ENCODE measurements around the gene COL18A1. TPM values are rescaled to one million over a fixed set of nuclear protein-coding genes. Genes with fewer than 3 reads are reported as not detected.

The COL18A1 gene
- total RNA-seq, 1 experiment from 2014 or later: 3.4 TPM

DNA sequence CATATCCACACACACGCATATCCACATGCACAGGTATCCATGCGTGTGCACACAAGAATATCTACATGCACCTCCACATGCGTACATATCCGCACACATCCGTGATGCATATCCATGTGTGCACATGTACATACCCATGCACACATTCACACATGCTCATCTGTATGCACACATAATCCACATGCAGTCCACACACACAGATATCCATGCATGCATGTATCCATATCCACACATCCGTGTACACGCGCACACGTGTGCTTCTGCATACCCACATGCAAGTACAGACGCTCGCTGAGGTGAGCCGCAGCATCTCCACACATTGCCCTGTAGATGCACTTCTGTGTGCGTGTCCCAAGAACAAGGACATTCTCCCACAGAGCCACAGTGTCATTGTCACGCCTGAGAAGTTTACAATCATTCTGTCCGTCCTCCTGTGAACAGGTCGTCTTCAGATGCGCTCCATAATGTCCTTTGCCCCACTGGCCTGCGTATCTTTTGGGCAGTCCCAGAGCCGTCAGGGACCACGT lies 43.4 kb downstream of the COL18A1 start:
- Mint-ChIP-seq H3K9me3 (ENCODE audit: unreplicated experiment) (peaks cover 8% of the 10 kb centered on the region), H3K27me3 (ENCODE audit: insufficient read depth, unreplicated experiment) (peaks cover 11% of the 10 kb centered on the region), H3K36me3 (ENCODE audit: insufficient read depth, unreplicated experiment) (peaks cover 5% of the 10 kb centered on the region), H3K27ac (ENCODE audit: low read depth, unreplicated experiment) (no peak overlapping the region), H3K4me1 (ENCODE audit: insufficient read depth, unreplicated experiment) (peaks cover 12% of the 10 kb centered on the region), H3K4me3 (ENCODE audit: unreplicated experiment) (no peak overlapping the region)
- CTCF ChIA-PET: no interaction called here
- DNase-seq (ENCODE audit: unreplicated experiment): no peak
- POLR2A ChIA-PET: no interaction called here
- TF ChIP-seq, protein P1, sequence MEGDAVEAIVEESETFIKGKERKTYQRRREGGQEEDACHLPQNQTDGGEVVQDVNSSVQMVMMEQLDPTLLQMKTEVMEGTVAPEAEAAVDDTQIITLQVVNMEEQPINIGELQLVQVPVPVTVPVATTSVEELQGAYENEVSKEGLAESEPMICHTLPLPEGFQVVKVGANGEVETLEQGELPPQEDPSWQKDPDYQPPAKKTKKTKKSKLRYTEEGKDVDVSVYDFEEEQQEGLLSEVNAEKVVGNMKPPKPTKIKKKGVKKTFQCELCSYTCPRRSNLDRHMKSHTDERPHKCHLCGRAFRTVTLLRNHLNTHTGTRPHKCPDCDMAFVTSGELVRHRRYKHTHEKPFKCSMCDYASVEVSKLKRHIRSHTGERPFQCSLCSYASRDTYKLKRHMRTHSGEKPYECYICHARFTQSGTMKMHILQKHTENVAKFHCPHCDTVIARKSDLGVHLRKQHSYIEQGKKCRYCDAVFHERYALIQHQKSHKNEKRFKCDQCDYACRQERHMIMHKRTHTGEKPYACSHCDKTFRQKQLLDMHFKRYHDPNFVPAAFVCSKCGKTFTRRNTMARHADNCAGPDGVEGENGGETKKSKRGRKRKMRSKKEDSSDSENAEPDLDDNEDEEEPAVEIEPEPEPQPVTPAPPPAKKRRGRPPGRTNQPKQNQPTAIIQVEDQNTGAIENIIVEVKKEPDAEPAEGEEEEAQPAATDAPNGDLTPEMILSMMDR (IDR thresholded peaks at IDR 0.05; ENCODE audit: unreplicated experiment): no peak
- intact Hi-C loops (cut with micrococcal nuclease): no loop called here
- no TSS peak for BruUV-seq (replicated peaks)

DNA sequence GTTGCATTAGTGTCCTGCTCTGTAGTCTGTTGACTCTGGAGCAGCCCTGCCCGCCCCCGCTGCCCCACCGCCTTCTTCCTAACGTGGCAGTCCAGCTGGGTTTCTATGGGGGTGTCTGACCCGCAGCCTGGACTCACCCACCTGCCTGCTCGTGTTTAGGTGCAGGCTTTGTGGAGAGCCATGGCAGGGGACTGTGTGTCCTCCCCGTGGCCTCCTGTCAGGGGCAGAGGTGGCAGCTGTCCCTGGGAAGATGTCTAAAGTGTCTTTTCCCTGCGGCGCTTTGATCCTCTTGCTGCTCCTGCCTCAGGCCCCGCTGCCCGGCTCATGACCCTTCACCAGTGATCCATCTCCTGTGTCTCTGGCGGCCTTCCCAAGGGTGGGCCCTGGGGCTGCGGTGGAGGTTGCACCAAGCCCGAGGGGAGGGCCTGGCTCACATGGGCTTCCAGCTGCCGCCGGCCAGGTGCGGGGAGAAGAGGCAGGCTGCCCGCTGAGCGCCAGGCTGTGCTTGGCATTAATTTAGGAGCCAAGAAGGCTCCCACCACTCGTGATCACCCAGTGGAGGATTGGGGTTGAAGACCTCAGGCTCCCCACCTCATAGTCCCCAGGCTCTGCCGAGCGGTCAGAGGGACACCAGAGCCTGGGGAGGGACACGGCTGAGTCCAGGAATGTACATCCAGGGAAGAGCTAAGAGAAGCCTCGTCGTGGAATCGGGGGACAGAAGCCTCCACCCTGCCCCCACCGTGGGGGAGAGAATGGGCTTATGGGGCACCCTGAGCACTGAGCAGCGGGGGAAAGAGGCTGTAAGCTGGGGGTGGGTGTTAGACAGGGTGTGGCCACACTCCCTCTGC lies 44.1 kb downstream of the COL18A1 start:
- no peak overlapping the region for H3K4me3 Mint-ChIP-seq (ENCODE audit: unreplicated experiment)
- TF ChIP-seq, protein P1 (IDR thresholded peaks at IDR 0.05; ENCODE audit: unreplicated experiment): no peak
- peaks cover 8% of the 10 kb centered on the region for H3K9me3 Mint-ChIP-seq (ENCODE audit: unreplicated experiment)
- H3K27me3 Mint-ChIP-seq (ENCODE audit: insufficient read depth, unreplicated experiment): peaks cover 6% of the 10 kb centered on the region
- ChIA-PET POLR2A (no interaction called here), CTCF (interaction anchor here (0.6 kb wide), 1 partner anchor 8 kb away, joined by 3 read pairs; no protein-coding TSS in a partner anchor)
- intact Hi-C loops (cut with micrococcal nuclease): no loop called here
- H3K4me1 Mint-ChIP-seq (ENCODE audit: insufficient read depth, unreplicated experiment): peaks cover 12% of the 10 kb centered on the region
- DNase-seq (ENCODE audit: unreplicated experiment): no peak
- peaks cover 5% of the 10 kb centered on the region for H3K36me3 Mint-ChIP-seq (ENCODE audit: insufficient read depth, unreplicated experiment)
- H3K27ac Mint-ChIP-seq (ENCODE audit: low read depth, unreplicated experiment): no peak overlapping the region
- BruUV-seq (replicated peaks): no TSS peak

DNA sequence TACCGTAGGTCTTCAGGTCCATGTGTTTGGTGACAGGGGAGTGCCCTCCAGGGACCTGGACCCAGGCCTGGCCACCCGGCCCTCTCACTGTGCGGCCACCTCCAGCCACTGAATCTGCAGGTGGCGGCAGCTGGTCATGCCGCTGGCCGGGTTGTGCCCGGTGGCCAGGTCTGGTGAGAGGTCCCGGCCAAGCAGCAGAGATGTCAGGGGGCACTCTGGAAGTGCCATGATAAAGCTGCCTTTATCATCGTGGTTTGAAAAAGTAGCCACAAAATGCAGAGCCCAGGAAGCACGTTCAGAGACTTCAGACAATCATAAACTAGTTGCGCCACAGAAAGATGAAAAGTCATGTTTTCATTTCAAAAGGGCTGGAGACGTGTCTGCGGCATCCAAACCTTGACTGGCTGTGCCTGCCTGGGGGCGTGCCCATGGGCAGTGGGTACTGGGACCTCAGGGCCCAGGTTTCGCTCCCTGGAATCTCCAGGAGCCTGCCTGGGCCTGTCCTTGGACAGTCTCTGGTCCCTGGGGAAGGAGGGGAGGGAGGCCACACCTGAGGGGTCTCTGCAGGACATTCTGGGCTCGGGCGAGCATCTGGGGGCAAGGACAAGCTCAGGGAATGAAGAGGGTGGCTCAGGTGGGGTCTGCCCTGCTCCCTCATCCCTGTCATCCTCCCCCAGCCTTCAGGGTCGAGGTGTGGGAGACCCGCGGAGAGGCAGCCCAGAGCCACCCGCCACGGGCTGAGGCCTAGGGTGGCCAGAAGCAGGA lies 44.9 kb downstream of the COL18A1 start:
- no peaks in the 10 kb centered on the region for H3K27me3 Mint-ChIP-seq (ENCODE audit: insufficient read depth, unreplicated experiment)
- no peak overlapping the region for H3K27ac Mint-ChIP-seq (ENCODE audit: low read depth, unreplicated experiment)
- intact Hi-C loops (cut with micrococcal nuclease): no loop called here
- DNase-seq (ENCODE audit: unreplicated experiment): no peak
- TF ChIP-seq, protein P1 (IDR thresholded peaks at IDR 0.05; ENCODE audit: unreplicated experiment): no peak
- peaks cover 12% of the 10 kb centered on the region for H3K4me1 Mint-ChIP-seq (ENCODE audit: insufficient read depth, unreplicated experiment)
- no TSS peak for BruUV-seq (replicated peaks)
- ChIA-PET CTCF (no interaction called here), POLR2A (no interaction called here)
- H3K9me3 Mint-ChIP-seq (ENCODE audit: unreplicated experiment): peaks cover 8% of the 10 kb centered on the region
- peaks cover 5% of the 10 kb centered on the region for H3K36me3 Mint-ChIP-seq (ENCODE audit: insufficient read depth, unreplicated experiment)
- H3K4me3 Mint-ChIP-seq (ENCODE audit: unreplicated experiment): no peak overlapping the region

DNA sequence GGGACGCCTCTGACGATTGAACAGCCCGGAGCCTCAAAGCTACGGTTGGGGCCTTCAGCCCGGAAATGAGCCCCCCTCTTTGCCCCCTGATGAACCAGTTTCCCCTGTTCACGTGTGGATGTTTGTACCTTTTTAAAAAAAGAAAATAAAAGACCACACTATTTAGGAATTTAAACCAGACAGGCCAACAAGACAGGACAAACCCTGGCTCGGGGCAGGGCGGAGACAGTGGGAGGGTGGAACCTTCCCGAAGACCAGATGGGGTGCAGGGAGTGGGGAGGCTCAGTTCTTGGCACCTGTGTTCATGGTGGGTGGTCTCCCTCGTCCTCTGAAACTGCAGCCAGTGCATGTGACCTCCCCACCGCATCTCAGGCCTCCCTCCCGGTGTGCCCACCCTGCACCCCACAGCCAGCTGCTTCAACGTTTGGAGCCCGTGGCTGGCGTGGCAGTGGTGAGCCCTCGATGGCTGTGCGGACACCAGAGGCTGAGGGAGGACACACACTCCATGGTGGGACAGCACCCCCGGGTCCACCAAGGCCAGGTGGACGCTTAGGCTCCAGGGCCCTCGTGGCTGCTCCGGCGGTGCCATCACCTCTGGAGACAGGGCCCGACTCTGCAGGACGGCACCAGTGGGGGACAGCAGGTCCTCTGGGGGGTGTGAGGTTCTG lies 45.6 kb downstream of the COL18A1 start:
- H3K4me1 Mint-ChIP-seq (ENCODE audit: insufficient read depth, unreplicated experiment): peaks cover 12% of the 10 kb centered on the region
- no TSS peak for BruUV-seq (replicated peaks)
- DNase-seq (ENCODE audit: unreplicated experiment): no peak
- TF ChIP-seq, protein P1 (IDR thresholded peaks at IDR 0.05; ENCODE audit: unreplicated experiment): no peak
- peaks cover 4% of the 10 kb centered on the region for H3K9me3 Mint-ChIP-seq (ENCODE audit: unreplicated experiment)
- CTCF ChIA-PET: interaction anchor here (0.9 kb wide), 1 partner anchor 161 kb away, joined by 4 read pairs; no protein-coding TSS in a partner anchor
- H3K4me3 Mint-ChIP-seq (ENCODE audit: unreplicated experiment): no peak overlapping the region
- no peak overlapping the region for H3K27ac Mint-ChIP-seq (ENCODE audit: low read depth, unreplicated experiment)
- H3K27me3 Mint-ChIP-seq (ENCODE audit: insufficient read depth, unreplicated experiment): no peaks in the 10 kb centered on the region
- intact Hi-C loops (cut with micrococcal nuclease): no loop called here
- POLR2A ChIA-PET: no interaction called here
- H3K36me3 Mint-ChIP-seq (ENCODE audit: insufficient read depth, unreplicated experiment): peaks cover 5% of the 10 kb centered on the region

All from MCF 10A (cell line).